ENCODE measurements around the gene GASK1B. TPM values are rescaled to one million over a fixed set of nuclear protein-coding genes. Genes with fewer than 3 reads are reported as not detected.

GASK1B gene
- total and polyA plus RNA-seq, 9 donors, result 60.8 to 170 (median 115) TPM

DNA sequence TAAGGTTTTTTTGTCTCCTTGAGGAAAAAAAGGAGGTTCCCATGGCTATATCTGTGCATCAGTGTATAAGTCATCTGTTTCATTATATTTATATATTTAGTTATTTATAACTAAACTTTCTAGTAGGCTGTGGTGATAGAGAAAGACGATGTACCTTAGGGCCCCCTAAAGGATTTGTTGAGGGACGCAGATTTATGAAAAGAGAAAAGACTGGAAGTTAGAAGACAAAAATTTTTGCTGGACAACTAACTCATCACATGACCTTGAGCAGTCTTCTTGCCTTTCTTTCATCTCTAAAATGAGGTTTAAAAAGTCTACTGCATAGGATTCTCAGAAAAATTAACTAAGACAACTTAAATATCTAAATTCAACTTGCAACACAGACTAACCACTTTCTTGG is 6.1 kb downstream of the GASK1B start:
- no peaks in the 10 kb centered on the region for H3K9me3 ChIP-seq
- peak overlapping the region; percentile 11 to 81 for H3K27ac ChIP-seq
- intact Hi-C loops (cut with DNase I), result loop anchor here in 2 of 4 donors (5.0 to 10.0 kb wide), 2 partner anchors 72 to 74 kb away; no protein-coding TSS in a partner anchor
- H3K27me3 ChIP-seq, result no peaks in the 10 kb centered on the region
- TF ChIP-seq EP300 (IDR thresholded peaks at IDR 0.05), result no peak
- TF ChIP-seq, protein P1, sequence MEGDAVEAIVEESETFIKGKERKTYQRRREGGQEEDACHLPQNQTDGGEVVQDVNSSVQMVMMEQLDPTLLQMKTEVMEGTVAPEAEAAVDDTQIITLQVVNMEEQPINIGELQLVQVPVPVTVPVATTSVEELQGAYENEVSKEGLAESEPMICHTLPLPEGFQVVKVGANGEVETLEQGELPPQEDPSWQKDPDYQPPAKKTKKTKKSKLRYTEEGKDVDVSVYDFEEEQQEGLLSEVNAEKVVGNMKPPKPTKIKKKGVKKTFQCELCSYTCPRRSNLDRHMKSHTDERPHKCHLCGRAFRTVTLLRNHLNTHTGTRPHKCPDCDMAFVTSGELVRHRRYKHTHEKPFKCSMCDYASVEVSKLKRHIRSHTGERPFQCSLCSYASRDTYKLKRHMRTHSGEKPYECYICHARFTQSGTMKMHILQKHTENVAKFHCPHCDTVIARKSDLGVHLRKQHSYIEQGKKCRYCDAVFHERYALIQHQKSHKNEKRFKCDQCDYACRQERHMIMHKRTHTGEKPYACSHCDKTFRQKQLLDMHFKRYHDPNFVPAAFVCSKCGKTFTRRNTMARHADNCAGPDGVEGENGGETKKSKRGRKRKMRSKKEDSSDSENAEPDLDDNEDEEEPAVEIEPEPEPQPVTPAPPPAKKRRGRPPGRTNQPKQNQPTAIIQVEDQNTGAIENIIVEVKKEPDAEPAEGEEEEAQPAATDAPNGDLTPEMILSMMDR (IDR thresholded peaks at IDR 0.05), result peak in 1 of 3 donors; percentile 19
- DNase-seq, result no peak
- WGBS, 3 donors, result 6 to 10% (median 7%) methylated on average over 2 of the region's 2 CpGs
- H3K36me3 ChIP-seq, result no peaks in the 10 kb centered on the region
- peak overlapping the region; percentile 61 for H3K4me3 ChIP-seq
- peaks cover 11% of the 10 kb centered on the region for H3K4me1 ChIP-seq (ENCODE audit: insufficient read depth)

DNA sequence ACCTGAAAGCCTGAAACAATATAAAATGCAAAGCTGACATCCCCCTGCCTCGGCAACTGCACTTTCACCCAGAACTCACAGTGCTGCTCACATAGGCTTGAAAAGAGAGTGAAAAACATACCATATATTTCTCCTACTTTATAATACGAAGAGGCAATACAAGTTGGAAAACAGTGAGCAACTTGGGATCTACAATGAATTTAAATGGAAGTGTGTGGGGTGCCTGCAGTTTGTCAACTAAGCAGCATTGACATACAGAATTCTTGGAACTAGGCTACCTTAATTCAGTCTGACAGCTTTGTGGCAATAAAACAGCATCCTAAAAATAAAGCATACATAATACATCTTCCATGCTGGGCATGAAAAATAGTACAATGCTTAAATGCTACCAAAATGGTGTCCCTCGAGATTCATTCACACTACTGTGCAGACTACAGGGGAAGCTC is 8.0 kb downstream of the GASK1B start:
- no peaks in the 10 kb centered on the region for H3K27me3 ChIP-seq
- DNase-seq, result no peak
- intact Hi-C loops (cut with DNase I), result loop anchor here in 2 of 4 donors (5.0 to 10.0 kb wide), 2 partner anchors 70 to 72 kb away; no protein-coding TSS in a partner anchor
- no peak for TF ChIP-seq EP300 (IDR thresholded peaks at IDR 0.05)
- TF ChIP-seq POLR2A (IDR thresholded peaks at IDR 0.05), result no peak
- TF ChIP-seq, protein P1 (IDR thresholded peaks at IDR 0.05), result no peak
- peak overlapping the region; percentile 61 for H3K4me3 ChIP-seq
- 6 to 11% (median 11%) methylated on average over 3 of the region's 3 CpGs for WGBS, 3 donors
- H3K27ac ChIP-seq, result peak overlapping the region in 1 of 2 donors; percentile 16
- no peaks in the 10 kb centered on the region for H3K9me3 ChIP-seq
- no peaks in the 10 kb centered on the region for H3K36me3 ChIP-seq
- peaks cover 14% of the 10 kb centered on the region for H3K4me1 ChIP-seq (ENCODE audit: insufficient read depth)

- no peaks in the 10 kb centered on the region for H3K27me3 ChIP-seq
- peaks cover 15% of the 10 kb centered on the region for H3K4me1 ChIP-seq (ENCODE audit: insufficient read depth)
- TF ChIP-seq, protein P1 (IDR thresholded peaks at IDR 0.05), result no peak
- TF ChIP-seq EP300 (IDR thresholded peaks at IDR 0.05), result no peak
- TF ChIP-seq POLR2A (IDR thresholded peaks at IDR 0.05), result no peak
- 11 to 14% (median 14%) methylated on average over 10 of the region's 10 CpGs for WGBS, 3 donors
- H3K9me3 ChIP-seq, result no peaks in the 10 kb centered on the region
- peak in 1 of 5 donors; percentile 27 for DNase-seq
- peak overlapping the region in 1 of 2 donors; percentile 16 for H3K27ac ChIP-seq
- peak overlapping the region; percentile 61 for H3K4me3 ChIP-seq
- intact Hi-C loops (cut with DNase I), result loop anchor here in 1 of 4 donors (10.0 kb wide), 1 partner anchor 69 kb away; no protein-coding TSS in a partner anchor
- no peaks in the 10 kb centered on the region for H3K36me3 ChIP-seq
Observed at GRCh38 chr4:158163941-158164767, 8.7 kb downstream of the GASK1B start.

- no peaks in the 10 kb centered on the region for H3K9me3 ChIP-seq
- no peaks in the 10 kb centered on the region for H3K27me3 ChIP-seq
- H3K4me1 ChIP-seq (ENCODE audit: insufficient read depth), result peaks cover 19% of the 10 kb centered on the region
- no peak for TF ChIP-seq EP300 (IDR thresholded peaks at IDR 0.05)
- TF ChIP-seq, protein P1 (IDR thresholded peaks at IDR 0.05), result no peak
- no peak for TF ChIP-seq POLR2A (IDR thresholded peaks at IDR 0.05)
- DNase-seq, result no peak
- no peaks in the 10 kb centered on the region for H3K36me3 ChIP-seq
- intact Hi-C loops (cut with DNase I), result loop anchor here in 1 of 4 donors (10.0 kb wide), 1 partner anchor 68 kb away; no protein-coding TSS in a partner anchor
- H3K4me3 ChIP-seq, result no peak overlapping the region
- H3K27ac ChIP-seq, result no peak overlapping the region
- WGBS, 3 donors, result 91 to 94% (median 92%) methylated on average over 5 of the region's 5 CpGs
Observed at GRCh38 chr4:158162631-158163030, 10.2 kb downstream of the GASK1B start.

All from ovary (tissue), 9 donors.